ENCODE measurements around the gene NSUN3. TPM values are rescaled to one million over a fixed set of nuclear protein-coding genes. Genes with fewer than 3 reads are reported as not detected.

The NSUN3 gene
- total and polyA plus RNA-seq, 2 donors (not counting 1 experiment from before 2014, with no cell fraction given) = 6.5 to 25.7 TPM

DNA sequence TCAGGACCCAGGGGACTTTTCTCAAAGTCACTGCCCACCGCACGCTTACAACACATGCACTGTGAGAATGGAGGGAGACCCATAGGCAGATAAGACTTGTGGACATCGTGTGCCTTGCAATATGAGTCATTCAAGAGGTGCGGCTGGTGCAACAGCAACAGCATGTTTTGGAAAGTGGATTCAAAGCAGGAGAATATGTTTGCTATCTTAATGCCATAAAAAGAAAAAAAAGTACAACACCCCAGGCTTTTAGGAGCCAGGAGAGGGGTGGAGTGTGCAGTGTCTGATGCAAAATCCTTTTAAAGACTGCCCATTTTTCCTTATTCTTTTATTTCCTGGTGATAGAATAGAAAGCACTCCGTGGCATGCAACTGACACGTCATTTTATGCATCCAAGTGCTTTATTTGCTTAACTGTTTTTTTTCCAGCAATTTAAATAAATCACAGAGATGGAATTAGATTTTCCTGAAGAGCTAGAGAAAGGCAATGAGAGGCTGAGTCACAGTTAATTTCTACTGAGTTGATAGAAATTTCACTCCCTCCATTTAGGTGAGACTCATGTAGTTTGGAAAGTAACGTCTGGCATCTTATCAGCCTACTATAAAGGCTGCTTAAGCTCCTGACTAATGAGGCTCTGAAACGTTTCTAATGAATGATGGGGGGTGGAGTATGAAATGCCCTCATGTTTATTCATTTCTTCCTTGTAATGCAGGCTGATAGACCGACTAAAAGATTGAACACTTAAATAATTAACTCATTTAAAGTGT, 96.4 kb downstream of the NSUN3 start:
- Mint-ChIP-seq H3K27me3 (peaks cover 7% of the 10 kb centered on the region), H3K9me3 (ENCODE audit: insufficient read depth) (no peaks in the 10 kb centered on the region), H3K4me3 (no peak overlapping the region), H3K27ac (no peak overlapping the region), H3K4me1 (no peaks in the 10 kb centered on the region)
- intact Hi-C loops (cut with micrococcal nuclease) = no loop called here
- H3K36me3 ChIP-seq (replicated peaks in 1 of 2; ENCODE audit: control extremely low read depth in 1 of 2, control insufficient read depth in 1 of 2, extremely low read depth in 1 of 2, insufficient read depth in 2 of 2, low read length in 1 of 2) = no peaks in the 10 kb centered on the region
- no peaks in the 10 kb centered on the region for H4K20me1 ChIP-seq (ENCODE audit: control insufficient read depth, insufficient read depth, low read length, poor library complexity, severe bottlenecking)
- CTCF ChIA-PET = no interaction called here
- no peaks in the 10 kb centered on the region for H3K9me3 ChIP-seq (ENCODE audit: control extremely low read depth in 1 of 3, control insufficient read depth in 2 of 3, insufficient read depth in 1 of 3, low read length in 2 of 3)
- no peak overlapping the region for H3K27ac ChIP-seq (ENCODE audit: low read length in 2 of 2)
- 94% methylated on average over 3 of the region's 9 CpGs for WGBS (ENCODE audit: insufficient coverage)
- TF ChIP-seq EZH2 (IDR thresholded peaks at IDR 0.05; ENCODE audit: borderline replicate concordance, insufficient read depth, low read depth, low read length, poor library complexity, severe bottlenecking) = no peak
- TF ChIP-seq, protein P1, sequence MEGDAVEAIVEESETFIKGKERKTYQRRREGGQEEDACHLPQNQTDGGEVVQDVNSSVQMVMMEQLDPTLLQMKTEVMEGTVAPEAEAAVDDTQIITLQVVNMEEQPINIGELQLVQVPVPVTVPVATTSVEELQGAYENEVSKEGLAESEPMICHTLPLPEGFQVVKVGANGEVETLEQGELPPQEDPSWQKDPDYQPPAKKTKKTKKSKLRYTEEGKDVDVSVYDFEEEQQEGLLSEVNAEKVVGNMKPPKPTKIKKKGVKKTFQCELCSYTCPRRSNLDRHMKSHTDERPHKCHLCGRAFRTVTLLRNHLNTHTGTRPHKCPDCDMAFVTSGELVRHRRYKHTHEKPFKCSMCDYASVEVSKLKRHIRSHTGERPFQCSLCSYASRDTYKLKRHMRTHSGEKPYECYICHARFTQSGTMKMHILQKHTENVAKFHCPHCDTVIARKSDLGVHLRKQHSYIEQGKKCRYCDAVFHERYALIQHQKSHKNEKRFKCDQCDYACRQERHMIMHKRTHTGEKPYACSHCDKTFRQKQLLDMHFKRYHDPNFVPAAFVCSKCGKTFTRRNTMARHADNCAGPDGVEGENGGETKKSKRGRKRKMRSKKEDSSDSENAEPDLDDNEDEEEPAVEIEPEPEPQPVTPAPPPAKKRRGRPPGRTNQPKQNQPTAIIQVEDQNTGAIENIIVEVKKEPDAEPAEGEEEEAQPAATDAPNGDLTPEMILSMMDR (IDR thresholded peaks at IDR 0.05) = no peak
- H3K27me3 ChIP-seq (replicated peaks in 1 of 4; ENCODE audit: control extremely low read depth in 1 of 4, control insufficient read depth in 3 of 4, insufficient read depth in 4 of 4, low read length in 3 of 4) = no peaks in the 10 kb centered on the region
- no peak overlapping the region for H3K9ac ChIP-seq (ENCODE audit: low read length)
- no peak overlapping the region for H3K4me2 ChIP-seq (replicated peaks; ENCODE audit: low read depth, low read length, poor library complexity, severe bottlenecking)
- DNase-seq (no peak), ATAC-seq (ENCODE audit: low read depth) (no peak)
- no peak overlapping the region for H2AFZ ChIP-seq (ENCODE audit: insufficient read depth, low read depth, low read length, poor library complexity, severe bottlenecking)
- H3K79me2 ChIP-seq (ENCODE audit: control insufficient read depth, insufficient read depth, low read length) = no peaks in the 10 kb centered on the region
- no peaks in the 10 kb centered on the region for H3K4me1 ChIP-seq (ENCODE audit: control insufficient read depth in 2 of 2, insufficient read depth in 2 of 2, low read length in 2 of 2)
- no peak overlapping the region for H3K4me3 ChIP-seq (ENCODE audit: control extremely low read depth in 1 of 5, extremely low read depth in 1 of 5, insufficient read depth in 1 of 5, low read depth in 2 of 5, low read length in 4 of 5)
- POLR2A ChIA-PET = no interaction called here

- no peaks in the 10 kb centered on the region for H3K79me2 ChIP-seq (ENCODE audit: control insufficient read depth, insufficient read depth, low read length)
- Mint-ChIP-seq H3K4me3 (no peak overlapping the region), H3K4me1 (no peaks in the 10 kb centered on the region), H3K9me3 (ENCODE audit: insufficient read depth) (no peaks in the 10 kb centered on the region), H3K27ac (no peak overlapping the region), H3K27me3 (no peaks in the 10 kb centered on the region)
- ATAC-seq (ENCODE audit: low read depth) = no peak
- no peaks in the 10 kb centered on the region for H3K27me3 ChIP-seq (replicated peaks in 1 of 4; ENCODE audit: control extremely low read depth in 1 of 4, control insufficient read depth in 3 of 4, insufficient read depth in 4 of 4, low read length in 3 of 4)
- no peaks in the 10 kb centered on the region for H4K20me1 ChIP-seq (ENCODE audit: control insufficient read depth, insufficient read depth, low read length, poor library complexity, severe bottlenecking)
- H3K9me3 ChIP-seq (ENCODE audit: control extremely low read depth in 1 of 3, control insufficient read depth in 2 of 3, insufficient read depth in 1 of 3, low read length in 2 of 3) = no peaks in the 10 kb centered on the region
- no peak for DNase-seq
- no peaks in the 10 kb centered on the region for H3K36me3 ChIP-seq (replicated peaks in 1 of 2; ENCODE audit: control extremely low read depth in 1 of 2, control insufficient read depth in 1 of 2, extremely low read depth in 1 of 2, insufficient read depth in 2 of 2, low read length in 1 of 2)
- no peaks in the 10 kb centered on the region for H3K4me1 ChIP-seq (ENCODE audit: control insufficient read depth in 2 of 2, insufficient read depth in 2 of 2, low read length in 2 of 2)
- H2AFZ ChIP-seq (ENCODE audit: insufficient read depth, low read depth, low read length, poor library complexity, severe bottlenecking) = no peak overlapping the region
- CTCF ChIA-PET = no interaction called here
- TF ChIP-seq, protein P1 (IDR thresholded peaks at IDR 0.05) = no peak
- TF ChIP-seq EZH2 (IDR thresholded peaks at IDR 0.05; ENCODE audit: borderline replicate concordance, insufficient read depth, low read depth, low read length, poor library complexity, severe bottlenecking) = no peak
- H3K9ac ChIP-seq (ENCODE audit: low read length) = no peak overlapping the region
- 78% methylated on average over 3 of the region's 3 CpGs for whole genome bisulfite sequencing (ENCODE audit: insufficient coverage)
- no peak overlapping the region for H3K4me2 ChIP-seq (replicated peaks; ENCODE audit: low read depth, low read length, poor library complexity, severe bottlenecking)
- H3K4me3 ChIP-seq (ENCODE audit: control extremely low read depth in 1 of 5, extremely low read depth in 1 of 5, insufficient read depth in 1 of 5, low read depth in 2 of 5, low read length in 4 of 5) = no peak overlapping the region
- H3K27ac ChIP-seq (ENCODE audit: low read length in 2 of 2) = no peak overlapping the region
- intact Hi-C loops (cut with micrococcal nuclease) = no loop called here
- POLR2A ChIA-PET = no interaction called here
Observed at GRCh38 chr3:94162700-94163099, 99.8 kb downstream of the NSUN3 start.
